GM13977 (cell line): ENCODE data around the gene LDAH.

ENCODE experiments used
- DNase-seq: peaks from one replicate; pipeline ENCODE4 v3.0.0; 2012; ENCODE audit warnings: low spot score
- CTCF ChIP-seq: IDR thresholded peaks from 2 replicates; pipeline ENCODE4 v1.5.1; 2012; ENCODE audit warnings: mild to moderate bottlenecking, control low read depth; ENCODE audit not compliant: insufficient read depth; ENCODE audit errors: extremely low read depth, missing control alignments
- in situ Hi-C: fragments of 300-500 bp; cut with MboI; formaldehyde crosslinking; loops from one replicate; pipeline ENCODE4 v1.12.0; 2022; ENCODE audit warnings: low sequenced_read_pairs, low pct_unique_long_range_greater_than_20kb, mixed read lengths, inconsistent platforms; ENCODE audit not compliant: unreplicated experiment

Gene LDAH

GRCh38 chr2:20668871-20669475 lies 153.9 kb downstream of the LDAH start:
- no peak for TF ChIP-seq CTCF
- peak; percentile 41 for DNase-seq
- in situ Hi-C loops = loop anchor here (10.0 kb wide), 1 partner anchor 296 kb away; no protein-coding TSS in a partner anchor

- in situ Hi-C loops = loop anchor here (10.0 kb wide), 1 partner anchor 296 kb away; no protein-coding TSS in a partner anchor
- DNase-seq = peak; percentile 36
- no peak for TF ChIP-seq CTCF
Measured at GRCh38 chr2:20668451-20668850, 154.4 kb downstream of the LDAH start.

GRCh38 chr2:20667531-20668401 lies 155.1 kb downstream of the LDAH start:
- in situ Hi-C loops = loop anchor here (10.0 kb wide), 1 partner anchor 297 kb away; no protein-coding TSS in a partner anchor
- DNase-seq = no peak
- TF ChIP-seq CTCF = no peak

- DNase-seq = peak; percentile 68
- in situ Hi-C loops = loop anchor here (10.0 kb wide), 1 partner anchor 298 kb away; no protein-coding TSS in a partner anchor
- no peak for TF ChIP-seq CTCF
Measured at GRCh38 chr2:20667151-20667530, 155.8 kb downstream of the LDAH start.

GRCh38 chr2:20666304-20667150 lies 156.4 kb downstream of the LDAH start, which contains the start of gene GDF7:
Gene GDF7, plus strand, starts transcription at chr2:20667144. Its CDS starts 96 bp downstream, at chr2:20667240.
- in situ Hi-C loops = loop anchor here (10.0 kb wide), 1 partner anchor 298 kb away; no protein-coding TSS in a partner anchor
- DNase-seq = peak; percentile 79
- TF ChIP-seq CTCF = peak; percentile 36

- TF ChIP-seq CTCF = no peak
- in situ Hi-C loops = loop anchor here (10.0 kb wide), 1 partner anchor 299 kb away; no protein-coding TSS in a partner anchor
- DNase-seq = no peak
Measured at GRCh38 chr2:20666005-20666303, 156.9 kb downstream of the LDAH start.
